GM18861 (cell line): ENCODE measurements around the gene SF3B2.
A peak's percentile ranks its signal among the peaks of the same experiment; 100 is the strongest.
"Not testable (repeated sequence)": the region's sequence is repeated elsewhere in the genome, so short reads cannot be mapped to it uniquely, and the experiment has no call there.

ENCODE experiments used
- ATAC-seq: cut with Tn5 transposase; IDR thresholded peaks from one replicate; pipeline ENCODE4 v1.9.1; 2021; ENCODE audit not compliant: unreplicated experiment

Gene SF3B2

GRCh38 chr11:66051766-66052663 is at the start of gene SF3B2:
Gene SF3B2, plus strand, starts transcription at chr11:66052364. Its CDS starts 21 bp downstream, at chr11:66052385.
- ATAC-seq: peak; percentile 91

- peak; percentile 28 for ATAC-seq
These were observed 49.4 kb upstream of the SF3B2 start for GRCh38 chr11:66002648-66003225.

GRCh38 chr11:66003291-66003690 is 48.9 kb upstream of the SF3B2 start:
- no peak for ATAC-seq

GRCh38 chr11:66004186-66004585 is 48.0 kb upstream of the SF3B2 start:
- ATAC-seq: no peak

- ATAC-seq: no peak
These were observed 45.9 kb upstream of the SF3B2 start for GRCh38 chr11:66006134-66006890.

GRCh38 chr11:66006891-66007176 is 45.3 kb upstream of the SF3B2 start:
- no peak for ATAC-seq

- ATAC-seq: no peak
These were observed 44.9 kb upstream of the SF3B2 start for GRCh38 chr11:66007201-66007634.

- ATAC-seq: no peak
These were observed 44.1 kb upstream of the SF3B2 start for GRCh38 chr11:66008095-66008467.

- ATAC-seq: no peak
These were observed 43.6 kb upstream of the SF3B2 start for GRCh38 chr11:66008468-66009101.

- not testable (repeated sequence) for ATAC-seq
These were observed 42.1 kb upstream of the SF3B2 start for GRCh38 chr11:66010036-66010435.

- ATAC-seq: no peak
These were observed 40.9 kb upstream of the SF3B2 start for GRCh38 chr11:66011239-66011784.

GRCh38 chr11:66011785-66012303 is 40.3 kb upstream of the SF3B2 start, which contains the start of gene CST6:
Gene CST6, plus strand, starts transcription at chr11:66012008. Its CDS starts 37 bp downstream, at chr11:66012045.
- no peak for ATAC-seq

- ATAC-seq: no peak
These were observed 39.7 kb upstream of the SF3B2 start for GRCh38 chr11:66012371-66012945.

- no peak for ATAC-seq
These were observed 39.0 kb upstream of the SF3B2 start for GRCh38 chr11:66012946-66013761.

GRCh38 chr11:66013762-66014100 is 38.4 kb upstream of the SF3B2 start:
- no peak for ATAC-seq

GRCh38 chr11:66014804-66015453 is 37.2 kb upstream of the SF3B2 start:
- no peak for ATAC-seq

GRCh38 chr11:66015454-66015881 is 36.7 kb upstream of the SF3B2 start:
- no peak for ATAC-seq

GRCh38 chr11:66015936-66016792 is 36.0 kb upstream of the SF3B2 start:
- no peak for ATAC-seq
